HG03457 (cell line): ENCODE data around the gene PBOV1.

ENCODE experiments used
- ATAC-seq: cut with Tn5 transposase; IDR thresholded peaks from one replicate; pipeline ENCODE4 v1.9.1; 2021; ENCODE audit warnings: moderate number of reproducible peaks; ENCODE audit not compliant: unreplicated experiment

PBOV1 gene

GRCh38 chr6:138206862-138207261 lies 11.4 kb downstream of the PBOV1 start:
- ATAC-seq, result no peak

GRCh38 chr6:138205437-138206094 lies 12.7 kb downstream of the PBOV1 start:
- no peak for ATAC-seq

DNA sequence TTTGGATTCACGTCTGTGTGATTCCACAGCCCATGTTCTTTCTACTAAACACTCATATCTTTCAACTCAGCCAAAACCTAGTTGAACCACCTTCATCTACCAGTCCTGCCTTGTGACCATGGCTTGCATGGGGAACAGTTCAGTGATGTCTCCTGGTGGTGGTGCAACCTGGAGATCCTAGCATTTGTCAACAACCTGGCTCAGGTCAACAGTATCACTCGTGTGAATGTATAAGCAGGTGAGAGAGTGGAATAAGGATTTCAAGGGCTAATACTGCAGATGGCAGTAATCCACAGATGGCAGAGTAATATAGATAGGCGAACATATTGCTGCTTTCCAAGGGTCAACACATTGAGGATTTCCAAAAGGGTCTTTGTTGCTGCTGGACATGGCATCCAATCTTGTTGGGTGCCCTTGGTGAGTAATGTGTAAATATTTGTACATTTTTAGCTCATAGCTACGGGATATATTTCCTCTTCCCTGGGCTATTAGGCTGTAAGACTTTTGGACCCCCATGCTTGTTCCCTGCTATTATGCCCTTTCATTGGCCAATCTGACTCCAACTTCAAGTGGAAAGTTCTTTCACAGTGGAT lies 13.4 kb downstream of the PBOV1 start:
- ATAC-seq, result no peak

DNA sequence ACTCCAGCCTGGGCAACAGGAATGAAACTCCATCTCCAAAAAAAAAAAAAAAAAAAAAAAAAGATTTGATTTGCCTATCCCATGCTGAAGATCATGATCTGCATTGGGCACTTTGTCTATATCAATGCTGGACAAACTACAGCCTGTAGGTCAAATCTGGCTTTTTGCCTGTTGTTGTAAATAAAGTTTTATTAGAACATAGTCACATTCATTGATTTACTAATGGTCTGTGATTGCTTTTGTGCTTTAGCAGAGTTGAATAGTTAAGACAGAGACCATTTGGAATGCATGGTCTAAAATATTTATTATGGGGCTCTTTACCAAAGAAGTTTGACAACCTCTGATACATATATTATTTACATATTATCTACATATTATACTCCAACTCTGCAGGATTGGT lies 14.0 kb downstream of the PBOV1 start:
- ATAC-seq, result no peak

DNA sequence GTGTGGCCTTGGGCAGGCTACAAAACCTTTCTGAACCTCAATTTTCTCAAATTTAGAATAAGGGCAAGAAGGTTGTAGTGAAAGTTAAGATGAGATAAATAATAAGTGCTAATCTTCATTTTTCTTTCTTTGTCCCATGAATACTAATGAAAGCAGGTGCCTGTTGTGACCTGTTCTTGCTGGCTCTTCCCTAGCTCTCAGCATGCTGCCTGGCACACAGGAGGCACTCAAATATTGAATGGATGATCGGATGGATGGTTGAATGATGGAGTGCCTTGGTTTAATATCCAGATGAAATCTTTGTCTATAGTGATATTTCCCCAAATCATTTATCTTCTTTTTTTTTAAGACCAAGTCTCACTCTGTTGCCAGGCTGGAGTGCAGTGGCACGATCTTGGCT lies 15.0 kb downstream of the PBOV1 start:
- no peak for ATAC-seq

DNA sequence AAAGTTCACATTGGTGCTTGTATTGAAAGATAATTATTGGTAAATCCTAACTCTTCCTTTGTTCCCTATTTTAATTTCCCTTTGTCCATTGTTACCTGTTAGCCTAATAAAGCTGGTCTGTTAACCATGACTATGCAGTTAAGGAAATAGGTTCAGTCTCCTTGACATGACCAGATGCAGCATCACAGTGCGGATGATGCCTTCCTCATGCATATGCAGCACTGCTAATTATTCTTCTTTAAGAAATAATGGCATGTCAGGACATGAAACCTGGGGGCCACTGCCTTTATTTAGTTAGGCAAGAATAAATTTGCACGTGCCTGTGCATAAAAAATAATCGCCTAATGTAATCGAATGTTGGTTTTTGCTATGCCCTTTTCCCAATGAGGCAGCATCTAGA lies 16.5 kb downstream of the PBOV1 start:
- ATAC-seq, result no peak

DNA sequence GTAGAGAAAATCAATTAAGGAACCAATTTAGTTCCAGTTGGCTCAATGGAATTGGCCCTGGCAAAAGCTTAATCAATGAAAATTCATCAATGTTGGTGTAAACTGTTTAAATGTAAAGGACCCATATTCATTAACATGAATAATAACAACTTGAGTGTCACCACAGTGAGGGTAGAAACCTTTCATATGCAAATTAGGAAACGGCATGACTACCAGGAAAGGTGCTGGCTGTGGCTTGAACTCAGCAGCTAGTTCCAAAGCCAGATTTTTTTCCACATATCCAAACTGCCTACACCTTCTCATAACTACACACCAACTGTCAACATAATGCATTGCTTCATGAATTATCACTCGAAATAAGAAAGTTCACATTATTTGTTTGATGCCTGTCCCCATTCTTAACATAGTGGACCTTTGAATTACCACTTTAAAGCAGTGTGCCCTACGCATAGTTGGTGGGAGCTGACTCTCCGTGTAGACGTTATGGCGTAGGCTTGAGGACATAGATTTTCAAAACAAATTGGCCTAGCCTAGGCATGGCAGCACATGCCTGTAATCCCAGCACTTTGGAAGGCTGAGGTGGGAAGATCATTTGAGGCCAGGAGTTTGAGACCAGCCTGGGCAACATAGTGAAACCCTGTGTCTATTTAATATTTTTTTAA lies 19.7 kb downstream of the PBOV1 start:
- ATAC-seq, result no peak

DNA sequence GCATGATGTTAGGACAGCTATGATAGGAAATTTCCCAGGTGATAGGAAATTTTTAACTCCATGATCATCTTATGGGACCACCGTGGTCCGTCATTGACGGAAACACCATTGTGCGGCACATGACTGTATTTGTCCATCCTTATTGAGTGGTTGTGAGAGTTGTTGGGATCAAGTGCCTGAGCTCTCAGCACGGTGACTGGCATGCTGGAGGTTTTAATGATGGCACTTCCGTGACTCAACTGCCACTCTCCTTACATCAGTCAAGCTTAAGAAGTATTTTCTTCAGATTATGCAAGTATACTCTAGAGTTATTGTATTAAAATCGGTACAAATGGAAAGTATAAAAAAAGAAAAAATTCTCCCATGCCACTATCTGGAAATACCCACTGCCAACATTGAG lies 20.7 kb downstream of the PBOV1 start:
- ATAC-seq, result no peak

GRCh38 chr6:138196122-138196738 lies 22.1 kb downstream of the PBOV1 start:
- no peak for ATAC-seq

GRCh38 chr6:138194287-138194686 lies 24.0 kb downstream of the PBOV1 start:
- no peak for ATAC-seq

DNA sequence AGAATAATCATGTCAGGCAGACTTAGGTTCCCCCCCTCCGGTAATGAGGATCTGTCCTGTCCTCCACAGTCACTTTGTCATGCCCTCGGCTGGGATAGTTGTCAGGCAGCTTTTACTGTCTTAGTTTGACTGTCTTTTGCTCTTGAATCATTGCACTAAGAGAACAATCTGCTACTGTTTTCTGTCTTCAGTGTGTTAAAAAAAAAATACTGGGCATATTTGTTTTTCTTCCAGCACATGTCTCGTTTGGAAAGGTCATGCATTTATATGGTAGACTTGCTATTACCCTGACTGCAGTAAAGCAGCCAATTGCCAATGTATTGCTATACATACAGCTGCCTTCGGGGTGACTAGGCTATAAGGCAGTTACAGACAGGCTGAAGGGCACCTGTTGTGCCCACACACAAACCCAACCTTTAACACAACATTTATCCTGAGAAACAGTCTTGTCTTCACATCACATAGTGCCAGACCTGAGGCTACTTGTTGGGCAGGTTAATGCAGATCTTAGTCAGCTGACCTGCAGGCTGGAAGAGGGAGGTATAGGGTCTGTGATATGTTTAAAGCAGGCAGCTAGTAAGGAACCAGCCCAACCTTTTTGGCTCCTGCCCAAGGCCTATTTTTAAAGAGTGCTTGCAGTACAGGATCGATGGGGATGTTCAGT lies 29.9 kb downstream of the PBOV1 start:
- ATAC-seq, result no peak

- no peak for ATAC-seq
Measured at GRCh38 chr6:138187156-138187555, 31.1 kb downstream of the PBOV1 start.

GRCh38 chr6:138184230-138184629 lies 34.1 kb downstream of the PBOV1 start:
- ATAC-seq, result no peak

DNA sequence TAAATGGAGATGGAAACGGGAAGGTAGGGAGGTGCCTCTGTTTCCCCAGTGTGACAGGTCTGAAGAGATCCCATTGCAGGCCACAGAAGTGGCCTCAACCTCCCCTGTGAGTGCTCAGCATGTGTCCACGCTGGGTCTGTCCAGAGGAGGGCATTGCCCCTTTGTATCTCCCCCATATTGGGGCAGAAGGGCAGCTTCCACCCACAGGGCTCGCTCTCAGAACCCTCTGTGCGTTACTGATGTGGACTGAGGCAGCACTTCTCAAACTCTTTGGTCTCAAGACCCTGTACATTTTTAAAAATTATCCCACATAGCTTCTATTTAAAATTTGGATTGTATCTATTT lies 34.5 kb downstream of the PBOV1 start:
- no peak for ATAC-seq

GRCh38 chr6:138182939-138183789 lies 35.1 kb downstream of the PBOV1 start:
- ATAC-seq, result no peak

GRCh38 chr6:138176652-138177232 lies 41.5 kb downstream of the PBOV1 start:
- no peak for ATAC-seq

GRCh38 chr6:138175596-138175995 lies 42.7 kb downstream of the PBOV1 start:
- ATAC-seq, result no peak
